Fibroblast of skin of right quadriceps (primary cell): Measurements from ENCODE around the gene VGLL1.
A peak's percentile ranks its signal among the peaks of the same experiment; 100 is the strongest.

Experiments
- DNase-seq: peaks from one replicate; pipeline ENCODE4 v3.0.0-alpha.2; 2013

Gene VGLL1

GRCh38 chrX:136555694-136556093 lies 23.7 kb downstream of the VGLL1 start:
- no peak for DNase-seq

- no peak for DNase-seq
Measured at GRCh38 chrX:136572030-136572429, 40.0 kb downstream of the VGLL1 start.

GRCh38 chrX:136574548-136574947 lies 42.5 kb downstream of the VGLL1 start:
- no peak for DNase-seq

GRCh38 chrX:136577552-136577951 lies 45.5 kb downstream of the VGLL1 start:
- DNase-seq: peak; percentile 21

GRCh38 chrX:136580316-136580715 lies 48.3 kb downstream of the VGLL1 start:
- DNase-seq: no peak

GRCh38 chrX:136582624-136583023 lies 50.6 kb downstream of the VGLL1 start:
- no peak for DNase-seq

- DNase-seq: no peak
Measured at GRCh38 chrX:136584545-136584944, 52.5 kb downstream of the VGLL1 start.

- no peak for DNase-seq
Measured at GRCh38 chrX:136585262-136585661, 53.2 kb downstream of the VGLL1 start.

GRCh38 chrX:136585960-136586359 lies 53.9 kb downstream of the VGLL1 start:
- DNase-seq: no peak

GRCh38 chrX:136586386-136586785 lies 54.4 kb downstream of the VGLL1 start:
- DNase-seq: no peak

GRCh38 chrX:136587532-136587931 lies 55.5 kb downstream of the VGLL1 start:
- no peak for DNase-seq

- no peak for DNase-seq
Measured at GRCh38 chrX:136588036-136588435, 56.0 kb downstream of the VGLL1 start.

GRCh38 chrX:136589966-136590365 lies 58.0 kb downstream of the VGLL1 start:
- no peak for DNase-seq

GRCh38 chrX:136597356-136597755 lies 65.3 kb downstream of the VGLL1 start:
- DNase-seq: no peak

GRCh38 chrX:136597954-136598353 lies 65.9 kb downstream of the VGLL1 start:
- DNase-seq: no peak

- no peak for DNase-seq
Measured at GRCh38 chrX:136598631-136599030, 66.6 kb downstream of the VGLL1 start.

GRCh38 chrX:136600059-136600458 lies 68.0 kb downstream of the VGLL1 start:
- no peak for DNase-seq
